Neuronal stem cell (in vitro differentiated cells): ENCODE data around the gene MTARC2.

Source experiments
- DNase-seq: peaks from one replicate; pipeline ENCODE4 v3.0.0-alpha.2; 2013; ENCODE audit warnings: low spot score
- H2AFZ ChIP-seq: one replicate; pipeline ENCODE4 v1.6.1; 2013; ENCODE audit warnings: mild to moderate bottlenecking, low read length, inconsistent platforms
- H2AK5ac ChIP-seq: 2 replicates; pipeline ENCODE4 v1.6.1; 2013; ENCODE audit warnings: low read depth, mild to moderate bottlenecking, inconsistent platforms, low read length, moderate library complexity, mixed read lengths
- H2BK120ac ChIP-seq: 2 replicates; pipeline ENCODE4 v1.6.1; 2013; ENCODE audit warnings: low read depth, mild to moderate bottlenecking, inconsistent platforms, low read length, moderate library complexity, mixed read lengths
- H2BK12ac ChIP-seq: one replicate; pipeline ENCODE4 v1.6.1; 2013; ENCODE audit warnings: low read length, inconsistent platforms
- H2BK15ac ChIP-seq: 2 replicates; pipeline ENCODE4 v1.6.1; 2013; ENCODE audit warnings: mild to moderate bottlenecking, low read length, inconsistent platforms, mixed read lengths
- H2BK5ac ChIP-seq: one replicate; pipeline ENCODE4 v1.6.1; 2013; ENCODE audit warnings: inconsistent platforms, mild to moderate bottlenecking, low read length, moderate library complexity
- H3K14ac ChIP-seq: one replicate; pipeline ENCODE4 v1.6.1; 2013; ENCODE audit warnings: low read length, inconsistent platforms
- H3K18ac ChIP-seq: 2 replicates; pipeline ENCODE4 v1.6.1; 2013; ENCODE audit warnings: low read length, inconsistent platforms
- H3K23ac ChIP-seq: 2 replicates; pipeline ENCODE4 v1.6.1; 2013; ENCODE audit warnings: low read depth, mild to moderate bottlenecking, mixed read lengths, low read length, inconsistent platforms; ENCODE audit not compliant: poor library complexity
- H3K27ac ChIP-seq: replicated peaks from 3 replicates; pipeline ENCODE4 v1.5.1; 2013; ENCODE audit warnings: low read length, inconsistent platforms
- H3K27me3 ChIP-seq, 3 experiments: 2 replicates each; pipeline ENCODE4 v1.6.1; 2013; ENCODE audit warnings: low read length in 3 of 3, mild to moderate bottlenecking in 2 of 3, inconsistent platforms in 1 of 3, low read depth in 1 of 3, mixed read lengths in 1 of 3, moderate library complexity in 1 of 3; ENCODE audit not compliant: control insufficient read depth in 3 of 3, insufficient read depth in 3 of 3
- H3K36me3 ChIP-seq, 2 donors: replicated peaks in 1 of 2; 2 replicates each; pipeline ENCODE4 v1.6.1; 2013; ENCODE audit warnings: low read length in 2 of 2; ENCODE audit not compliant: control insufficient read depth in 2 of 2, insufficient read depth in 2 of 2
- H3K4ac ChIP-seq: 2 replicates; pipeline ENCODE4 v1.6.1; 2013; ENCODE audit warnings: inconsistent platforms, mild to moderate bottlenecking, low read length, moderate library complexity
- H3K4me1 ChIP-seq, 2 donors: 1 replicate in 1 of 2; 2 replicates in 1 of 2; pipeline ENCODE4 v1.6.1; 2013; ENCODE audit warnings: low read length in 2 of 2, low read depth in 1 of 2; ENCODE audit not compliant: control insufficient read depth in 2 of 2, insufficient read depth in 1 of 2
- H3K4me2 ChIP-seq: one replicate; pipeline ENCODE4 v1.6.1; 2013; ENCODE audit warnings: mild to moderate bottlenecking, low read length, inconsistent platforms; ENCODE audit not compliant: insufficient read depth, poor library complexity, severe bottlenecking
- H3K4me3 ChIP-seq, 2 donors: 2 replicates each; pipeline ENCODE4 v1.5.1; 2013; ENCODE audit warnings: low read length in 2 of 2, mild to moderate bottlenecking in 2 of 2, inconsistent platforms in 1 of 2, moderate library complexity in 1 of 2
- H3K79me1 ChIP-seq: one replicate; pipeline ENCODE4 v1.6.1; 2013; ENCODE audit warnings: low read depth, mild to moderate bottlenecking, inconsistent platforms, low read length, moderate library complexity
- H3K9ac ChIP-seq: one replicate; pipeline ENCODE4 v1.6.1; 2013; ENCODE audit warnings: mild to moderate bottlenecking, low read depth, low read length, inconsistent platforms; ENCODE audit not compliant: poor library complexity
- H3K9me3 ChIP-seq, 2 donors: replicated peaks in 1 of 2; 2 replicates each; pipeline versions ENCODE3 to v1.6.1; 2013; ENCODE audit warnings: low read length in 2 of 2, mild to moderate bottlenecking in 2 of 2, inconsistent platforms in 1 of 2, low read depth in 1 of 2, mixed read lengths in 1 of 2, moderate library complexity in 1 of 2; ENCODE audit not compliant: control insufficient read depth in 2 of 2, insufficient read depth in 1 of 2
- H4K8ac ChIP-seq: one replicate; pipeline ENCODE4 v1.6.1; 2013; ENCODE audit warnings: low read depth, mild to moderate bottlenecking, inconsistent platforms, low read length, moderate library complexity
- H4K91ac ChIP-seq: one replicate; pipeline ENCODE4 v1.6.1; 2013; ENCODE audit warnings: low read length, low read depth, mild to moderate bottlenecking, inconsistent platforms; ENCODE audit not compliant: poor library complexity
- WGBS, 2 donors: extraction: QIAGEN DNeasy Blood & Tissue Kit; methylation state at CpG; one replicate each; pipeline ENCODE4 v1.1.7; 2013; ENCODE audit warnings: missing lambda C conversion rate in 2 of 2, mixed read lengths in 1 of 2; ENCODE audit not compliant: insufficient read length in 2 of 2, insufficient replicate concordance in 1 of 2; ENCODE audit errors: extremely low coverage in 2 of 2; 5-methylcytosine and 5-hydroxymethylcytosine counted together

MTARC2 gene

GRCh38 chr1:220746851-220747250 is 1.3 kb upstream of the MTARC2 start:
- H4K8ac ChIP-seq, result no peak overlapping the region
- H3K27me3 ChIP-seq, result peaks cover 8 to 40% (median 29%) of the 10 kb centered on the region in 3 experiments
- peak overlapping the region; percentile 97 for H2AFZ ChIP-seq
- no peak overlapping the region for H3K18ac ChIP-seq
- no peaks in the 10 kb centered on the region for H3K9me3 ChIP-seq
- no peak overlapping the region for H3K4me3 ChIP-seq
- no peaks in the 10 kb centered on the region for H3K79me1 ChIP-seq
- no peak overlapping the region for H2AK5ac ChIP-seq
- H3K14ac ChIP-seq, result no peak overlapping the region
- H2BK5ac ChIP-seq, result no peak overlapping the region
- WGBS, 2 donors, result no CpG with 5 or more reads among the region's 3 CpGs
- no peak overlapping the region for H2BK120ac ChIP-seq
- H3K4me1 ChIP-seq, result peaks cover 2 to 3% of the 10 kb centered on the region in 2 donors
- no peak overlapping the region for H3K9ac ChIP-seq
- no peak overlapping the region for H2BK15ac ChIP-seq
- no peaks in the 10 kb centered on the region for H3K36me3 ChIP-seq
- no peak overlapping the region for H2BK12ac ChIP-seq
- no peak overlapping the region for H3K27ac ChIP-seq
- no peak overlapping the region for H3K4me2 ChIP-seq
- no peak overlapping the region for H4K91ac ChIP-seq
- no peak for DNase-seq
- H3K23ac ChIP-seq, result no peak overlapping the region
- no peak overlapping the region for H3K4ac ChIP-seq

- no peak overlapping the region for H2BK15ac ChIP-seq
- H3K27me3 ChIP-seq, result peaks cover 8 to 40% (median 25%) of the 10 kb centered on the region in 3 experiments
- H3K18ac ChIP-seq, result peak overlapping the region; percentile 31
Measured at GRCh38 chr1:220747437-220748088, 559 bp upstream of the MTARC2 start.

GRCh38 chr1:220748936-220749335 is 814 bp downstream of the MTARC2 start:
- H4K8ac ChIP-seq, result no peak overlapping the region
- H3K4me3 ChIP-seq, result peak overlapping the region in 1 of 2 donors; percentile 72
- no peak overlapping the region for H2BK12ac ChIP-seq
- H3K4ac ChIP-seq, result no peak overlapping the region
- H3K14ac ChIP-seq, result no peak overlapping the region
- no peak overlapping the region for H2BK15ac ChIP-seq
- peaks cover 2 to 3% of the 10 kb centered on the region in 2 donors for H3K4me1 ChIP-seq
- WGBS, 2 donors, result no CpG with 5 or more reads among the region's 3 CpGs
- H2BK120ac ChIP-seq, result no peak overlapping the region
- H3K79me1 ChIP-seq, result no peaks in the 10 kb centered on the region
- DNase-seq, result no peak
- no peak overlapping the region for H2AK5ac ChIP-seq
- peak overlapping the region; percentile 97 for H2AFZ ChIP-seq
- H2BK5ac ChIP-seq, result no peak overlapping the region
- no peaks in the 10 kb centered on the region for H3K9me3 ChIP-seq
- H4K91ac ChIP-seq, result no peak overlapping the region
- H3K36me3 ChIP-seq, result no peaks in the 10 kb centered on the region
- H3K27ac ChIP-seq, result no peak overlapping the region
- peaks cover 8 to 40% (median 25%) of the 10 kb centered on the region in 3 experiments for H3K27me3 ChIP-seq
- peak overlapping the region; percentile 99 for H3K4me2 ChIP-seq
- peak overlapping the region; percentile 77 for H3K9ac ChIP-seq
- peak overlapping the region; percentile 96 for H3K23ac ChIP-seq
- H3K18ac ChIP-seq, result no peak overlapping the region

More at GRCh38 chr1:220747437-220748088, 559 bp upstream of the MTARC2 start:
- Histone ChIP-seq H2AFZ (peak overlapping the region; percentile 97), H3K9ac (peak overlapping the region; percentile 77), H3K14ac (no peak overlapping the region), H2AK5ac (no peak overlapping the region), H3K4ac (no peak overlapping the region), H3K4me3 (peak overlapping the region; percentile 72), H3K4me2 (peak overlapping the region; percentile 99), H3K36me3 (no peaks in the 10 kb centered on the region), H4K91ac (no peak overlapping the region), H2BK12ac (no peak overlapping the region), H3K79me1 (no peaks in the 10 kb centered on the region), H2BK120ac (no peak overlapping the region), H2BK5ac (no peak overlapping the region), H3K23ac (no peak overlapping the region), H3K9me3 (no peaks in the 10 kb centered on the region), H3K4me1 (peaks cover 2 to 3% of the 10 kb centered on the region in 2 donors), H4K8ac (no peak overlapping the region), H3K27ac (no peak overlapping the region)
- WGBS, 2 donors, result no CpG with 5 or more reads among the region's 18 CpGs
- DNase-seq, result no peak

GRCh38 chr1:220750131-220750515 is 2.0 kb downstream of the MTARC2 start:
- H3K4me3 ChIP-seq, result no peak overlapping the region
- H4K91ac ChIP-seq, result no peak overlapping the region

More at GRCh38 chr1:220750131-220750515, 2.0 kb downstream of the MTARC2 start:
- no peak overlapping the region for H3K27ac ChIP-seq
- H3K27me3 ChIP-seq, result peaks cover 8 to 40% (median 20%) of the 10 kb centered on the region in 3 experiments
- no peak overlapping the region for H2BK12ac ChIP-seq
- no peak for DNase-seq
- H2BK120ac ChIP-seq, result no peak overlapping the region
- H2BK15ac ChIP-seq, result no peak overlapping the region
- H3K23ac ChIP-seq, result no peak overlapping the region
- H3K79me1 ChIP-seq, result no peaks in the 10 kb centered on the region
- H3K14ac ChIP-seq, result no peak overlapping the region
- no peaks in the 10 kb centered on the region for H3K36me3 ChIP-seq
- WGBS, 2 donors, result no CpG with 5 or more reads among the region's 6 CpGs
- no peak overlapping the region for H2AFZ ChIP-seq
- H3K18ac ChIP-seq, result no peak overlapping the region
- no peak overlapping the region for H2AK5ac ChIP-seq
- H3K9ac ChIP-seq, result no peak overlapping the region
- no peak overlapping the region for H2BK5ac ChIP-seq
- H3K9me3 ChIP-seq, result no peaks in the 10 kb centered on the region
- no peak overlapping the region for H3K4ac ChIP-seq
- peaks cover 2 to 3% of the 10 kb centered on the region in 2 donors for H3K4me1 ChIP-seq
- no peak overlapping the region for H4K8ac ChIP-seq
- H3K4me2 ChIP-seq, result no peak overlapping the region
